LNCaP clone FGC (cell line): ENCODE measurements around the gene AMBRA1.

ENCODE experiments used
- DNase-seq: peaks from one replicate; pipeline ENCODE4 v3.0.0-alpha.2; 2011; ENCODE audit warnings: low read depth
- H3K4me3 ChIP-seq: 2 replicates; pipeline ENCODE4 v1.5.1; 2011; ENCODE audit warnings: mild to moderate bottlenecking, low read depth, low read length, control low read depth
- CTCF ChIP-seq: IDR thresholded peaks from 2 replicates; pipeline ENCODE4 v1.5.1; 2012; ENCODE audit warnings: mild to moderate bottlenecking; ENCODE audit not compliant: control insufficient read depth, insufficient read depth; ENCODE audit errors: extremely low read depth

AMBRA1 gene

DNA sequence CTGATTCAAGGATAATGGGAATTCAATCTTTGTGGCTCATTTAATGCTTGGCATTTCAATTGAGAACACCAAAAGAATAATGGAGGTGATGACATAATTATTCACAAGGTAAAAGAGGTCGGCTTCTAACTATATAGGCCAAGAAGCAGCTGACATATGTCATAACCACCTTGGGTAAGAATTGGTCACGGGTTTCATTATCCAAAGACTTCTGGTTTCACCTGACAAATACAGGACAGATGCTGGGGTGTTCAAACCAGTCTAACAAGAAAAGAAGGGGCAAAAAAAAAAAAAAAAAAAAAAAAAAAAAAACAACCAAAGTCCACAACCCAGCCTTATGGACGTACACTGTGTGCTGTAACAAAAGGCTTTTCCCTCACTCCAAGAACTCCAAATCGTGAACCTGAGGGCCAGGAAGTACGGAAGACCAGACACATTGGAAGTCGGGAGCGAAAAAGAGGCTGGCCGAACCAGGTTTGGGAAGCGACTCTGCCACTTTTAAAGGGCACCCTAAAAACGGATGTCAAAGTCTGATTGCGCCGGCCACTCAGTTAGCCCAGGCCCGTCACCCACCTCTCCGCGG, 22.8 kb upstream of the AMBRA1 start:
- DNase-seq: no peak
- peak overlapping the region; percentile 93 for H3K4me3 ChIP-seq
- no peak for TF ChIP-seq CTCF

DNA sequence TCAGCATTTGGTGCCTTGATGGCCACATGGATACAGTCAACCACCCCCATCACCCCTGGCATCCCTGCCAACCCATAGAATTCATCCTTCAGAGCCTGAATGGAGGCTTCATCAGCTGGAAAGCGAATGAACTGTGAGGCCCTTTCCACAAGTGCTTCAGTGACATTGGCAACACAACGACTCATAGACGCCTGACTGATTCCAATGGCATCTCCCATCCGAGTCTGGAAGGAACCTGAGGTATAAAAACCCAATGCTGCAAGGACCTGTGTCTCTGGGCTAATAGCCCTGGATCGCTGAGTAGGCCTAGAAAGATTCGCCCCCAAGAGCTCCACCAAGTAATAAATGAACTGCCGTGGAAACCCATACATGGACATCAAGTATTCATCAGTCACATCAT, 21.9 kb upstream of the AMBRA1 start:
- TF ChIP-seq CTCF: no peak
- H3K4me3 ChIP-seq: peak overlapping the region; percentile 93
- no peak for DNase-seq

DNA sequence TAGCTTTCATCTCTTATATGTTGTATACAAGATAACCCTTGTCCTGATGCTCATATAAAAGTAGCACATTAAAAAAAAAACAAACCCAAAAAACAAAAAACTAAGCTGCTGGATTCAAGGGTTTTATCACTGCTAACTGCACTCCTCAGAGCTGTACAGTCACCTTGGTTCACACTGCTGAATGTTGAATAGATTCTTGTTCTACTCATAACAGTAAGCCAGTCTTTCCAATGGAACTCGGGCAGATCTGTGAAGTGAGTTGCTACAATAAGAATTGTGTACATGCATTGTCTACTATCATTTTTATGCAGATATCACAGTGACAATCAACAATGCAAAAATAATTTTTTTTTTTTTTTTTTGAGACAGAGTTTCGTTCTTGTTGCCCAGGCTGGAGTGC, 18.5 kb upstream of the AMBRA1 start:
- H3K4me3 ChIP-seq: no peak overlapping the region
- TF ChIP-seq CTCF: no peak
- no peak for DNase-seq

- DNase-seq: no peak
- TF ChIP-seq CTCF: no peak
- H3K4me3 ChIP-seq: no peak overlapping the region
Observed at GRCh38 chr11:46611526-46612304, 17.9 kb upstream of the AMBRA1 start.

- H3K4me3 ChIP-seq: no peak overlapping the region
- TF ChIP-seq CTCF: no peak
- DNase-seq: no peak
Observed at GRCh38 chr11:46609386-46609785, 15.6 kb upstream of the AMBRA1 start.

- no peak for TF ChIP-seq CTCF
- no peak overlapping the region for H3K4me3 ChIP-seq
- DNase-seq: no peak
Observed at GRCh38 chr11:46607516-46607915, 13.7 kb upstream of the AMBRA1 start.
